Epithelial cell of esophagus (primary cell): ENCODE measurements around the gene ZDHHC14.

ENCODE experiments used
- DNase-seq: peaks from one replicate; pipeline ENCODE4 v3.0.0; 2010; ENCODE audit warnings: low read depth
- H3K4me3 ChIP-seq: 2 replicates; pipeline ENCODE4 v1.5.1; 2011; ENCODE audit warnings: mild to moderate bottlenecking, low read length, control low read depth
- TF ChIP-seq, protein P1 (sequence below): IDR thresholded peaks from 2 replicates; pipeline ENCODE4 v1.5.1; 2011; ENCODE audit warnings: low read depth, mild to moderate bottlenecking, low read length, control low read depth, inconsistent platforms; ENCODE audit not compliant: insufficient read depth; ENCODE audit errors: missing control alignments

The ZDHHC14 gene

DNA sequence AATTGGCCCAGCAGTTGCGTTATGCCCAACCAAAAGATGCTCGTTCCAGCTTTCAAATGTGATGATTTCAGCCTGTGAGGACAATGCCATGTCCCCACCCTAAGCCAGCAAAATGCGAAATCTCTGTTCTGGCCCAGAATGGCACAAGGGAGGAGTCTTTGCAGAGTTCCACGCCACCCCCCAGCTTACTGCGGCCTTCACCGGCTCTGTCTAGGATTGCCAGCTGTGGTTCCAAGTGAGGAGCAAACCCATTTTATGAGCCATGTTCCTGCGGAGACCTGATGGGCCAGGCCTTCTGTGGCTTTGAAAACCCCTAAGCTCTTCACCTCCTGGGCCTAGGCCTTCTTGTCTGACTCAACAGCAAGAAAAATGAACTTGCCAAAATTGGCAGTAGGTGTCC, 295.3 kb downstream of the ZDHHC14 start:
- TF ChIP-seq, protein P1, sequence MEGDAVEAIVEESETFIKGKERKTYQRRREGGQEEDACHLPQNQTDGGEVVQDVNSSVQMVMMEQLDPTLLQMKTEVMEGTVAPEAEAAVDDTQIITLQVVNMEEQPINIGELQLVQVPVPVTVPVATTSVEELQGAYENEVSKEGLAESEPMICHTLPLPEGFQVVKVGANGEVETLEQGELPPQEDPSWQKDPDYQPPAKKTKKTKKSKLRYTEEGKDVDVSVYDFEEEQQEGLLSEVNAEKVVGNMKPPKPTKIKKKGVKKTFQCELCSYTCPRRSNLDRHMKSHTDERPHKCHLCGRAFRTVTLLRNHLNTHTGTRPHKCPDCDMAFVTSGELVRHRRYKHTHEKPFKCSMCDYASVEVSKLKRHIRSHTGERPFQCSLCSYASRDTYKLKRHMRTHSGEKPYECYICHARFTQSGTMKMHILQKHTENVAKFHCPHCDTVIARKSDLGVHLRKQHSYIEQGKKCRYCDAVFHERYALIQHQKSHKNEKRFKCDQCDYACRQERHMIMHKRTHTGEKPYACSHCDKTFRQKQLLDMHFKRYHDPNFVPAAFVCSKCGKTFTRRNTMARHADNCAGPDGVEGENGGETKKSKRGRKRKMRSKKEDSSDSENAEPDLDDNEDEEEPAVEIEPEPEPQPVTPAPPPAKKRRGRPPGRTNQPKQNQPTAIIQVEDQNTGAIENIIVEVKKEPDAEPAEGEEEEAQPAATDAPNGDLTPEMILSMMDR = no peak
- no peak overlapping the region for H3K4me3 ChIP-seq
- DNase-seq = no peak

GRCh38 chr6:157677235-157677634, 296.2 kb downstream of the ZDHHC14 start:
- no peak overlapping the region for H3K4me3 ChIP-seq
- TF ChIP-seq, protein P1 = no peak
- DNase-seq = no peak

- DNase-seq = no peak
- H3K4me3 ChIP-seq = no peak overlapping the region
- TF ChIP-seq, protein P1 = no peak
Measured at GRCh38 chr6:157679605-157680580, 298.9 kb downstream of the ZDHHC14 start.

DNA sequence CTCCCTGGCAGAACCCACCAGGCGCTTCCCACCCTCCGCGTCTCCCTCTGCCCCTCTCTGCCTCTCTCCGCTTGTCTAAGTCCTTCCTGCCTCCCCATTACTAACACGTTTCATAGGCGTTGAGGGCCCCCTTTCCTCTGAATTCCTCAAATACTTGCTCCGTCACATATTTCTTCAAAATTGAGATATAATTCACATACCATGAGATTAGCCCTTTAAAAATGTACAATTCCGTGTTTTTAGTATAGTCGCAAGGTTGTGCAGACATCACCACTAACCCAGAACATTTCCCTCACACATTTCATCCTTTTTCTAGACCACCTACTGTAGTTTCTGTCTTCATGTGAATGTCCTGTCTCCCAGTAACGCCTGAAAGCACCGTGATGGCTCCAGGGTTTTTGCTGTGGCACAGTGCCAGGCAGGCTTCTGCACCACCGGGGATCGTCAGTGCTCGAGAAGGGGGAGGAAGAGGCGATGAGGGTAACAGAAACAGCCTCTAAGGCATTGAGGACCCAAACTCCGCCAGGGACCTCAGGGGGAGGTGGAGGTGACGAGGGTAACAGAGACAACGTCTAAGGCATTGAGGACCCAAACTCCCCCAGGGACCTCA, 300.2 kb downstream of the ZDHHC14 start:
- TF ChIP-seq, protein P1 = no peak
- H3K4me3 ChIP-seq = no peak overlapping the region
- DNase-seq = no peak

GRCh38 chr6:157682856-157683481, 302.0 kb downstream of the ZDHHC14 start:
- TF ChIP-seq, protein P1 = no peak
- H3K4me3 ChIP-seq = no peak overlapping the region
- peak; percentile 76 for DNase-seq

DNA sequence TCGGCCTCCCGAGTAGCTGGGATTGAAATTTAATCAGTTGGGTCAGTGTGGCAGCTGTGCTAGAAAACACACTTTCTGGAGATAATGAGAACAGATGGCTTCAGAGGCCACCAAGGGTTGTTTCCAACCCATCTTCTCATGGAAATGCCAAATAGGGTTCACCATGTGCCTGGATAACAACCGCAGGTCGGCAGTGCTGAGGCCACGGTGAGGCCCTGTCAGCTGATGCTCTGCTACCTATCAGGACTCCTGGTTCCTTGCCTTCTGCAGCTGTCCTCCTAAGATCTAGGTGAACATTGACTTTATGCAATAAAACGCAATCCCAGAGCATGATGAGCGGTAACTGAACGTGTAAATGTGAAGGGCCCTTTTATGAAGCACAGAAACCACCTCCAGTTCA, 302.7 kb downstream of the ZDHHC14 start:
- H3K4me3 ChIP-seq = no peak overlapping the region
- TF ChIP-seq, protein P1 = no peak
- no peak for DNase-seq
